HFF-Myc (cell line): ENCODE results near the gene NOL9.

ENCODE experiments used
- DNase-seq: peaks from one replicate; pipeline ENCODE4 v3.0.0-alpha.2; 2011; ENCODE audit warnings: low read depth; ENCODE audit errors: extremely low read depth
- H3K4me3 ChIP-seq: replicated peaks from 2 replicates; pipeline ENCODE4 v1.5.1; 2011; ENCODE audit warnings: low read depth, mild to moderate bottlenecking, control low read depth, low read length
- CTCF ChIP-seq: IDR thresholded peaks from 2 replicates; pipeline ENCODE4 v1.5.1; 2012; ENCODE audit warnings: mild to moderate bottlenecking, low read depth, low read length, control low read depth; ENCODE audit errors: missing control alignments

The NOL9 gene

GRCh38 chr1:6473156-6473555 is 81.2 kb downstream of the NOL9 start:
- DNase-seq, result no peak
- H3K4me3 ChIP-seq, result no peak overlapping the region
- no peak for TF ChIP-seq CTCF

GRCh38 chr1:6472391-6472790 is 81.9 kb downstream of the NOL9 start:
- H3K4me3 ChIP-seq, result no peak overlapping the region
- peak; percentile 37 for TF ChIP-seq CTCF
- DNase-seq, result no peak

- TF ChIP-seq CTCF, result no peak
- no peak overlapping the region for H3K4me3 ChIP-seq
- DNase-seq, result no peak
Measured at GRCh38 chr1:6471970-6472368, 82.3 kb downstream of the NOL9 start.
